ENCODE results near the gene MXD1.

The MXD1 gene

DNA sequence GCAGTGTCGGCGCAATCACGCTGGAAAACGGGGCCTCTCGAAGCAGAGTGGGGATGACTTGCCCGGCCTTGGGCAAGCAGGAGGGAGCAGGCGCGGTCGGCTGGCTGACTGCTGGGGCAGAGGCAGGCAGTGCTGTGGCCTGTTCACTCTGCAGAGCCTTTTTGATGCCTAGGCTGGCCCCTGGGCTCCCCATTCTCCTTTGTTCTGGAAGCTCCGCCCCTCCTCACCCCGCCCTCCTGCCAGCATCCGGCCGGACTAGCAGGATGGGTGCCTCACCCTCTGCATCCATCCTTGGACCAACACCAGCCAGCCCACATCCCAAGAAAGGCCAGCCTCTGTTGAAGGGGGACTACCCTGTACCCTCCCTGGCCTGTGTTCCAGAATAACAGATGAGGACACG lies 46.6 kb downstream of the MXD1 start, which contains the start of gene ASPRV1:
TSS of gene ASPRV1 (minus strand) at position 136 of the 400 bp plus-strand sequence. CDS start 195 bp downstream, outside the sequence.
- H3K4me3 ChIP-seq (ENCODE audit: low read depth, low read length) = no peak within 1 kb of the TSS
- DNase-seq (ENCODE audit: low read depth) = no peak
- TF ChIP-seq CTCF (IDR thresholded peaks at IDR 0.05; ENCODE audit: low read depth, low read length, missing control alignments) = no peak

DNA sequence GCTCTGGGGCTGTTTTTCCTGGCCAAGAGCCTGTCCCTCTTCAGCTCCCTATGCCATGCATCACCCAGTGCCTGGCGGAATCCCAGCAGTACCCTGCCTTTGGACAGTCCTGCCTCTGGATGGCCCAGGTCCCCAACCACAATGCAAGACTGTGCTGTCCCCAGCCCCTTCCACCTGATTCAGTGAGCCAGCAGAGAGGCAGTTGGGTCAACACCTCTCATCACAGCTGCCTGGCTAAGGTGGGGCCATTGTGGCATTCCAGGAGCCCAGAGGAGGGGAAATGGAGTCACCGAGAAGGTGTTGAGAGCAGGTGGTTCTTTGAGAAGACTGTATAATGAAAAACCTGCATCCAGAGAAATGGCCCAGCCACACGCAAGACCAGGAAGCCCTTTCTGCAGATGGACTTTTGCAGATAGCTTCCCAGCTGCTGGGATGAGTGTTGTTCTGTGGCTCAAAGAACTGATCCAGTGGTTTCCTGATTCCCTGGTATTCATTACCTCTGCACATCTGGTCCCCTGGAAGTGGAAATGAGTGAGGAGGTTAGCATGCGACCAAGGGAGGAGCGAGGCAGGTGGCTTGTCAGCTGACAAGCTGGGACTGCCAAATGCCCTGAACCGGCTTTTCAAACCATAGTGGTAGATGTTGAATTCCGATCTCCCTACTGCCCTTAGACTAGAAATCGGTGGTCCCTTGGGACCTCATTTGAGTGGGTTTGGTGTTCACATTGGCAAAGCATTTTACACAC lies 48.2 kb downstream of the MXD1 start:
- no peak overlapping the region for H3K4me3 ChIP-seq (ENCODE audit: low read depth, low read length)
- DNase-seq (ENCODE audit: low read depth) = no peak
- TF ChIP-seq CTCF (IDR thresholded peaks at IDR 0.05; ENCODE audit: low read depth, low read length, missing control alignments) = no peak

DNA sequence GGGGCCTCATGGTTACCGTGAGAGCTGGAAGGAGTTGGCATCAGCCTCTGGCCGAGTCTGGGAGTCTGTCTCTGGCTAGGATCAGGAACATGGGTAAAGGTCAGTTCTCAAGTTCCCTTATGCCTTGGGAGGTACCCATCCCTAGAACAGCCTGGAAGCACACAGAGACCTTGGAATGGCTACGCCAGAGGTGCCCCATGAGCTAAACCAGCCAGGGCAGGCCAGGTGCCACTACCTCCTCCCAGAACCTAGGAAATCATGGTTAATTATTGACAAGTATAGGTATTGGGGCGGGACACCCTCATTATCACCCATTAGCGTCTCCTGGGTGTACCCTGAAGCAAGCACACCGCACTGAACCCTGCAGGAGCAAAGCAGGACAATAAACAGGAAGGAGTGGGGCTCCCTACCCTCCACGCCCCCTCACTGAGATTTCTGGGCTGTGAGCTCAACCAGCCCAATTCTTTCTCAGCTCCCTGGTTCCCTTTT lies 49.5 kb downstream of the MXD1 start:
- H3K4me3 ChIP-seq (ENCODE audit: low read depth, low read length) = no peak overlapping the region
- no peak for DNase-seq (ENCODE audit: low read depth)
- no peak for TF ChIP-seq CTCF (IDR thresholded peaks at IDR 0.05; ENCODE audit: low read depth, low read length, missing control alignments)

- DNase-seq (ENCODE audit: low read depth) = no peak
- H3K4me3 ChIP-seq (ENCODE audit: low read depth, low read length) = no peak overlapping the region
- TF ChIP-seq CTCF (IDR thresholded peaks at IDR 0.05; ENCODE audit: low read depth, low read length, missing control alignments) = no peak
Measured at GRCh38 chr2:69965756-69966445, 51.0 kb downstream of the MXD1 start.

DNA sequence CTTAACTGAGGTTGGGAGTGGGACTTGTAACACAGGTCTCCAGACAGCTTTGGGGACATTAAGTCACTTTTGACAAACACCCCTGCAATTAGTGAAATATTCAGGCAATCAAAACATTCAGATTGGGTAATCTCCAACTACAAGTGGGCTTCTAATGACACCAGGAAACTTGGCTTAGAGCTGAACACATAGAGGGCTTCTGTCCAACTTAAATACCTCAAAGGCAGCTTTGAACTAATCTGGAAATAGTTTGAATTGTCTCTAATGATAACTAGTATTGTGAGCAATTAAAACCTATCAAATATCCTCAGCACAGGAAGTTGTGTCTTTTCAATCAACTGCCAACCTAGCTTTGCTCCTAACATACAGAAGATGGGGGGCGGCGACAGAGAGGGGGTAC lies 51.6 kb downstream of the MXD1 start:
- no peak for TF ChIP-seq CTCF (IDR thresholded peaks at IDR 0.05; ENCODE audit: low read depth, low read length, missing control alignments)
- H3K4me3 ChIP-seq (ENCODE audit: low read depth, low read length) = no peak overlapping the region
- DNase-seq (ENCODE audit: low read depth) = no peak

GRCh38 chr2:69968609-69969008 lies 53.7 kb downstream of the MXD1 start:
- no peak overlapping the region for H3K4me3 ChIP-seq (ENCODE audit: low read depth, low read length)
- no peak for TF ChIP-seq CTCF (IDR thresholded peaks at IDR 0.05; ENCODE audit: low read depth, low read length, missing control alignments)
- no peak for DNase-seq (ENCODE audit: low read depth)
